ENCODE results near the gene ALDH4A1. TPM values are rescaled to one million over a fixed set of nuclear protein-coding genes. Genes with fewer than 3 reads are reported as not detected.

ALDH4A1 gene
- total and polyA plus RNA-seq, 4 donors = 162 to 424 (median 244) TPM

- no peak overlapping the region for H3K9ac ChIP-seq (ENCODE audit: low read depth in 1 of 2, low read length in 2 of 2)
- H3K9me3 ChIP-seq (ENCODE audit: control insufficient read depth in 4 of 4, low read length in 3 of 4) = no peaks in the 10 kb centered on the region
- H3K27me3 ChIP-seq (ENCODE audit: control insufficient read depth in 4 of 4, insufficient read depth in 4 of 4, low read length in 3 of 4) = no peaks in the 10 kb centered on the region
- no peak for DNase-seq (ENCODE audit: low spot score)
- H3K4me1 ChIP-seq (ENCODE audit: control insufficient read depth in 4 of 4, insufficient read depth in 4 of 4, low read length in 3 of 4) = peaks cover 6 to 14% (median 8%) of the 10 kb centered on the region in 4 donors
- WGBS = 83% methylated on average over 7 of the region's 7 CpGs
- TF ChIP-seq YY1 (IDR thresholded peaks at IDR 0.05) (no peak), HNF4A (conservative IDR thresholded peaks at IDR 0.05) (no peak), JUND (IDR thresholded peaks at IDR 0.05) (no peak), REST (IDR thresholded peaks at IDR 0.05) (no peak), SP1 (IDR thresholded peaks at IDR 0.05) (no peak), ATF3 (IDR thresholded peaks at IDR 0.05) (no peak), GABPA (IDR thresholded peaks at IDR 0.05 in 1 of 2, conservative IDR thresholded peaks at IDR 0.05 in 1 of 2) (no peak), NR2F2 (IDR thresholded peaks at IDR 0.05) (no peak), FOXA2 (IDR thresholded peaks at IDR 0.05) (no peak), RXRA (IDR thresholded peaks at IDR 0.05) (no peak), TAF1 (conservative IDR thresholded peaks at IDR 0.05) (no peak), HNF4G (IDR thresholded peaks at IDR 0.05) (no peak), FOXA1 (IDR thresholded peaks at IDR 0.05) (no peak), CTCF (IDR thresholded peaks at IDR 0.05; ENCODE audit: low read depth, low read length, missing input control) (no peak), EGR1 (IDR thresholded peaks at IDR 0.05; ENCODE audit: low read depth in 2 of 2) (no peak), ZBTB33 (IDR thresholded peaks at IDR 0.05) (no peak), MAX (IDR thresholded peaks at IDR 0.05) (no peak), RAD21 (IDR thresholded peaks at IDR 0.05) (no peak)
- H3K36me3 ChIP-seq (ENCODE audit: control insufficient read depth in 4 of 4, insufficient read depth in 3 of 4, low read depth in 1 of 4, low read length in 3 of 4) = no peaks in the 10 kb centered on the region
- no peak overlapping the region for H3K4me3 ChIP-seq (ENCODE audit: low read depth in 1 of 3, low read length in 3 of 3)
- H3K27ac ChIP-seq (ENCODE audit: low read depth in 1 of 2, low read length in 2 of 2) = no peak overlapping the region
Measured at GRCh38 chr1:18932879-18933278, 30.5 kb upstream of the ALDH4A1 start.

Measured in liver (tissue), 9 donors.